H1 (cell line): ENCODE measurements around the gene PIGL. TPM values are rescaled to one million over a fixed set of nuclear protein-coding genes. Genes with fewer than 3 reads are reported as not detected.

Experiments used
- CTCF ChIA-PET: fragments of 300-600 bp; sonication (Branson Sonifier 250); formaldehyde crosslinking; loops from one replicate; lab custom pipeline; 2021; ENCODE audit not compliant: partially characterized antibody; lab: Charles Lee
- POLR2A ChIA-PET: fragments of 300-600 bp; sonication (Branson Sonifier 250); formaldehyde crosslinking; loops from one replicate; lab custom pipeline; 2021; ENCODE audit warnings: inconsistent platforms; ENCODE audit not compliant: partially characterized antibody; lab: Charles Lee
- DNase-seq, 2 experiments: peaks; one replicate each; pipeline versions ENCODE4 v3.0.0 to v3.0.0-alpha.2; 2010 to 2022; ENCODE audit warnings: low spot score in 2 of 2, low read depth in 1 of 2, mixed read lengths in 1 of 2
- FAIRE-seq: peaks from 2 replicates; lab custom pipeline; 2011; peaks lifted over from hg19 to GRCh38; lab: Jason Lieb, UNC
- H2AFZ ChIP-seq: 2 replicates; pipeline ENCODE4 v1.8.1; 2012; ENCODE audit warnings: low read length, inconsistent platforms
- H2AK5ac ChIP-seq: 2 replicates; pipeline ENCODE4 v1.6.1; 2013; ENCODE audit warnings: low read depth, low read length
- H2BK120ac ChIP-seq: replicated peaks from 2 replicates; pipeline ENCODE3; 2013; ENCODE audit warnings: low read depth, low read length, inconsistent platforms
- H2BK12ac ChIP-seq: 2 replicates; pipeline ENCODE4 v1.6.1; 2013; ENCODE audit warnings: low read depth, low read length
- H2BK15ac ChIP-seq: 2 replicates; pipeline ENCODE4 v1.6.1; 2013; ENCODE audit warnings: low read length
- H2BK20ac ChIP-seq: 2 replicates; pipeline ENCODE4 v1.6.1; 2013; ENCODE audit warnings: low read length
- H2BK5ac ChIP-seq: 2 replicates; pipeline ENCODE4 v1.6.1; 2013; ENCODE audit warnings: low read depth, low read length
- H3K14ac ChIP-seq: 2 replicates; pipeline ENCODE4 v1.6.1; 2013; ENCODE audit warnings: inconsistent platforms; ENCODE audit not compliant: insufficient read length
- H3K18ac ChIP-seq: 2 replicates; pipeline ENCODE4 v1.6.1; 2013; ENCODE audit warnings: low read length; ENCODE audit errors: extremely low read depth
- H3K23ac ChIP-seq: 2 replicates; pipeline ENCODE4 v1.6.1; 2013; ENCODE audit warnings: inconsistent platforms; ENCODE audit not compliant: insufficient read length
- H3K23me2 ChIP-seq: 2 replicates; pipeline ENCODE4 v1.6.1; 2013; ENCODE audit warnings: low read depth, low read length
- H3K27ac ChIP-seq: 2 replicates; pipeline ENCODE4 v1.6.1; 2011; ENCODE audit warnings: low read depth, low read length, inconsistent platforms
- H3K27me3 ChIP-seq, 4 experiments: replicated peaks in 1 of 4; 1 replicate in 1 of 4; 2 replicates in 3 of 4; pipeline versions ENCODE4 v1.6.1 to v1.8.1; 2011 to 2013; ENCODE audit warnings: low read length in 3 of 4, mild to moderate bottlenecking in 3 of 4, inconsistent platforms in 2 of 4, mixed read lengths in 2 of 4, moderate library complexity in 1 of 4; ENCODE audit not compliant: control insufficient read depth in 3 of 4, insufficient read depth in 3 of 4; ENCODE audit errors: extremely low read depth in 1 of 4
- H3K36me3 ChIP-seq, 4 experiments: 2 replicates each; pipeline versions ENCODE4 v1.6.1 to v1.8.1; 2011 to 2013; ENCODE audit warnings: mild to moderate bottlenecking in 4 of 4, low read length in 3 of 4, moderate library complexity in 2 of 4, control low read depth in 1 of 4, inconsistent platforms in 1 of 4; ENCODE audit not compliant: insufficient read depth in 4 of 4, control insufficient read depth in 2 of 4
- H3K4ac ChIP-seq: replicated peaks from 2 replicates; pipeline ENCODE3; 2013; ENCODE audit warnings: low read length, low read depth, mixed read lengths, inconsistent platforms; ENCODE audit not compliant: insufficient read length
- H3K4me1 ChIP-seq, 4 experiments: replicated peaks in 1 of 4; 1 replicate in 1 of 4; 2 replicates in 3 of 4; pipeline versions ENCODE4 v1.6.1 to v1.8.1; 2011 to 2013; ENCODE audit warnings: low read length in 3 of 4, inconsistent platforms in 2 of 4, mixed read lengths in 1 of 4; ENCODE audit not compliant: insufficient read depth in 4 of 4, control insufficient read depth in 3 of 4
- H3K4me2 ChIP-seq, 2 experiments: 2 replicates each; pipeline versions ENCODE4 v1.6.1 to v1.8.1; 2011 to 2013; ENCODE audit warnings: low read depth in 2 of 2, low read length in 2 of 2, control low read depth in 1 of 2, inconsistent platforms in 1 of 2, mild to moderate bottlenecking in 1 of 2; ENCODE audit not compliant: insufficient read depth in 1 of 2
- H3K4me3 ChIP-seq, 4 experiments: fragments of 200-600, 300-600 bp in 1 of 4; sonication (generic), shearing (Covaris generic), sonication (Bioruptor Twin) in 1 of 4; 2 replicates each; pipeline versions ENCODE4 v1.5.1 to v1.8.1; 2011 to 2016; ENCODE audit warnings: low read length in 4 of 4, low read depth in 3 of 4, control low read depth in 2 of 4, inconsistent platforms in 2 of 4, mild to moderate bottlenecking in 2 of 4, mixed read lengths in 1 of 4, moderate library complexity in 1 of 4; ENCODE audit not compliant: insufficient read depth in 2 of 4; ENCODE audit errors: extremely low read depth in 1 of 4
- H3K56ac ChIP-seq: replicated peaks from 2 replicates; pipeline ENCODE3; 2013; ENCODE audit warnings: low read depth, mild to moderate bottlenecking, mixed read lengths, low read length, inconsistent platforms; ENCODE audit not compliant: insufficient read length
- H3K79me1 ChIP-seq: 2 replicates; pipeline ENCODE4 v1.6.1; 2013; ENCODE audit warnings: low read depth, low read length, control low read depth
- H3K79me2 ChIP-seq, 2 experiments: 2 replicates each; pipeline versions ENCODE4 v1.6.1 to v1.8.1; 2012 to 2013; ENCODE audit warnings: low read length in 2 of 2, mild to moderate bottlenecking in 2 of 2, inconsistent platforms in 1 of 2; ENCODE audit not compliant: insufficient read depth in 2 of 2, control insufficient read depth in 1 of 2
- H3K9ac ChIP-seq, 4 experiments: replicated peaks in 1 of 4; 1 replicate in 1 of 4; 2 replicates in 3 of 4; pipeline versions ENCODE4 v1.6.1 to v1.8.1; 2011 to 2013; ENCODE audit warnings: low read depth in 3 of 4, low read length in 3 of 4, control low read depth in 2 of 4, mild to moderate bottlenecking in 2 of 4, moderate library complexity in 2 of 4, inconsistent platforms in 1 of 4; ENCODE audit errors: extremely low read depth in 1 of 4
- H3K9me3 ChIP-seq, 2 experiments: 2 replicates each; pipeline versions ENCODE4 v1.6.1 to v1.8.1; 2012 to 2013; ENCODE audit warnings: mild to moderate bottlenecking in 2 of 2, moderate library complexity in 2 of 2, control low read depth in 1 of 2, inconsistent platforms in 1 of 2, low read depth in 1 of 2, low read length in 1 of 2, mixed read lengths in 1 of 2; ENCODE audit not compliant: insufficient read depth in 2 of 2
- H4K20me1 ChIP-seq, 2 experiments: replicated peaks in 1 of 2; 2 replicates each; pipeline versions ENCODE3 to v1.8.1; 2011 to 2013; ENCODE audit warnings: inconsistent platforms in 2 of 2, low read length in 2 of 2, mild to moderate bottlenecking in 1 of 2; ENCODE audit not compliant: insufficient read depth in 2 of 2, control insufficient read depth in 1 of 2
- H4K5ac ChIP-seq: 2 replicates; pipeline ENCODE4 v1.6.1; 2013; ENCODE audit warnings: low read length, low read depth, mixed read lengths, inconsistent platforms; ENCODE audit not compliant: insufficient read length
- H4K8ac ChIP-seq: 2 replicates; pipeline ENCODE4 v1.8.0; 2013; ENCODE audit warnings: mild to moderate bottlenecking, moderate library complexity, low read length, inconsistent platforms; ENCODE audit not compliant: insufficient read depth; ENCODE audit errors: extremely low read depth
- H4K91ac ChIP-seq: replicated peaks from 2 replicates; pipeline ENCODE3; 2013; ENCODE audit warnings: low read length, mixed read lengths, inconsistent platforms; ENCODE audit not compliant: insufficient read length
- BACH1 ChIP-seq: IDR thresholded peaks from 2 replicates; pipeline ENCODE4 v1.6.1; 2012; ENCODE audit warnings: low read length, improper control_type of control experiment
- CTCF ChIP-seq, 3 experiments: IDR thresholded peaks; 1 replicate in 2 of 3; 2 replicates in 1 of 3; pipeline versions ENCODE4 v1.5.1 to v1.6.1; 2011; ENCODE audit warnings: low read length in 3 of 3, mild to moderate bottlenecking in 3 of 3, inconsistent platforms in 2 of 3, low read depth in 1 of 3, moderate library complexity in 1 of 3; ENCODE audit not compliant: insufficient read depth in 1 of 3; ENCODE audit errors: control extremely low read depth in 1 of 3
- GABPA ChIP-seq: IDR thresholded peaks from 2 replicates; pipeline ENCODE4 v1.6.1; 2011; ENCODE audit warnings: mild to moderate bottlenecking, low read length, moderate library complexity, borderline replicate concordance; ENCODE audit not compliant: insufficient read depth
- GTF2F1 ChIP-seq: IDR thresholded peaks from 2 replicates; pipeline ENCODE4 v1.6.1; 2012; ENCODE audit warnings: low read depth, low read length, improper control_type of control experiment, borderline replicate concordance
- HDAC2 ChIP-seq, 2 experiments: fragments of 300-600 bp in 1 of 2; sonication (generic) in 1 of 2; IDR thresholded peaks; 2 replicates each; pipeline ENCODE4 v1.6.1; 2011 to 2012; ENCODE audit warnings: low read depth in 2 of 2, low read length in 2 of 2, mild to moderate bottlenecking in 2 of 2, moderate library complexity in 2 of 2, borderline replicate concordance in 1 of 2, inconsistent platforms in 1 of 2
- KDM5A ChIP-seq: fragments of 200-600 bp; IDR thresholded peaks from 2 replicates; pipeline ENCODE4 v1.7.1; 2012; ENCODE audit warnings: mild to moderate bottlenecking, low read length, inconsistent platforms, mixed read lengths
- MAFK ChIP-seq: IDR thresholded peaks from 2 replicates; pipeline ENCODE4 v1.6.1; 2012; ENCODE audit warnings: low read depth, mild to moderate bottlenecking, improper control_type of control experiment, low read length
- NANOG ChIP-seq: IDR thresholded peaks from 2 replicates; pipeline ENCODE4 v1.6.1; 2011; ENCODE audit warnings: low read length, low read depth, mild to moderate bottlenecking, inconsistent platforms; ENCODE audit not compliant: insufficient read depth, poor library complexity, severe bottlenecking
- RAD21 ChIP-seq, 2 experiments: IDR thresholded peaks in 1 of 2; conservative IDR thresholded peaks in 1 of 2; 2 replicates each; pipeline ENCODE4 v1.6.1; 2011; ENCODE audit warnings: low read depth in 2 of 2, low read length in 2 of 2, improper control_type of control experiment in 1 of 2, inconsistent platforms in 1 of 2, mild to moderate bottlenecking in 1 of 2, moderate library complexity in 1 of 2
- SIN3A ChIP-seq, 2 experiments: IDR thresholded peaks in 1 of 2; conservative IDR thresholded peaks in 1 of 2; 2 replicates each; pipeline ENCODE4 v1.6.1; 2011 to 2012; ENCODE audit warnings: low read length in 2 of 2, improper control_type of control experiment in 1 of 2, low read depth in 1 of 2, mild to moderate bottlenecking in 1 of 2
- WGBS, 2 experiments: shearing (Covaris generic) in 1 of 2; methylation state at CpG; one replicate each; pipeline versions ENCODE4 v1.1.6 to v1.1.7; 2013 to 2015; ENCODE audit warnings: low lambda C conversion rate in 2 of 2, mixed read lengths in 2 of 2, inconsistent platforms in 1 of 2, low coverage in 1 of 2, missing lambda C conversion rate in 1 of 2; ENCODE audit not compliant: insufficient replicate concordance in 2 of 2, insufficient coverage in 1 of 2, insufficient read length in 1 of 2; ENCODE audit errors: extremely low coverage in 1 of 2, missing lambda C conversion rate in 1 of 2; 5-methylcytosine and 5-hydroxymethylcytosine counted together
- polyA plus RNA-seq, 7 experiments: library from polyadenylated mRNA; depleted of rRNA in 3 of 7; stranded (reverse) in 5 of 7; unstranded in 2 of 7; fragments of >200 nt in 5 of 7; fragments of 200-250 nt in 2 of 7; gene quantifications; 1 replicate in 5 of 7; 2 replicates in 1 of 7; 4 replicates in 1 of 7; pipeline versions ENCODE4 v1.2.1 to v1.2.3, GENCODE V29; 2011 to 2013; ENCODE audit warnings: missing spikeins in 2 of 7, mixed read lengths in 2 of 7
- total RNA-seq: library from RNA; stranded (reverse); fragmentation: NEBNext Ultra II Directional; extraction: Animal tissue kit (Norgen Biotek cat#: 25700); gene quantifications from 2 replicates; pipeline ENCODE4 v1.2.1, GENCODE V29; 2021

Gene PIGL
- total and polyA plus RNA-seq, 2 of the 8 experiments (the other 6 are each of a cell fraction or from before 2014, with no cell fraction given), result 28.4 to 30.8 TPM

GRCh38 chr17:16247586-16247984 is 30.6 kb downstream of the PIGL start:
- no peak overlapping the region for H2BK120ac ChIP-seq
- H2AK5ac ChIP-seq, result no peak overlapping the region
- H4K91ac ChIP-seq, result no peak overlapping the region
- H3K9ac ChIP-seq, result no peak overlapping the region
- ChIA-PET POLR2A (interaction anchor here (0.6 to 1.3 kb wide), 2 partner anchors 32 to 1821 kb away, joined by 3 to 4 read pairs; partner anchors contain the start of gene NCOR1), CTCF (no interaction called here)
- peaks cover 3 to 6% (median 3%) of the 10 kb centered on the region in 4 experiments; a peak in 4 of 7 replicates for H3K4me1 ChIP-seq
- H3K4me2 ChIP-seq, result no peak overlapping the region
- no peaks in the 10 kb centered on the region for H3K36me3 ChIP-seq
- no peak overlapping the region for H4K5ac ChIP-seq
- no peak overlapping the region for H3K4ac ChIP-seq
- no peak overlapping the region for H3K18ac ChIP-seq
- no peak overlapping the region for H4K8ac ChIP-seq
- H3K27me3 ChIP-seq, result no peaks in the 10 kb centered on the region
- WGBS, 2 experiments, result 84% methylated on average over 7 of the region's 7 CpGs; no CpG with 5 or more reads in 1 of the 2 experiments
- no peak overlapping the region for H2BK20ac ChIP-seq
- H2BK5ac ChIP-seq, result no peak overlapping the region
- no peak overlapping the region for H3K4me3 ChIP-seq
- H2BK15ac ChIP-seq, result no peak overlapping the region
- DNase-seq (no peak), FAIRE-seq (no peak)
- no peaks in the 10 kb centered on the region for H3K23me2 ChIP-seq
- H3K14ac ChIP-seq, result no peak overlapping the region
- H3K79me1 ChIP-seq, result peaks cover 2% of the 10 kb centered on the region; the same call in 1 of the 2 replicates
- no peak overlapping the region for H2AFZ ChIP-seq
- no peak overlapping the region for H2BK12ac ChIP-seq
- H3K23ac ChIP-seq, result no peak overlapping the region
- no peaks in the 10 kb centered on the region for H3K79me2 ChIP-seq
- H3K27ac ChIP-seq, result no peak overlapping the region
- no peaks in the 10 kb centered on the region for H3K9me3 ChIP-seq
- no peak overlapping the region for H3K56ac ChIP-seq
- H4K20me1 ChIP-seq, result no peaks in the 10 kb centered on the region
- no peak for TF ChIP-seq BACH1
- TF ChIP-seq CTCF (IDR thresholded peaks at IDR 0.05; ENCODE audit: control extremely low read depth in 1 of 3, insufficient read depth in 1 of 3, low read depth in 1 of 3, low read length in 3 of 3), result no peak
- TF ChIP-seq MAFK, result no peak
- TF ChIP-seq HDAC2 (IDR thresholded peaks at IDR 0.05; ENCODE audit: borderline replicate concordance in 1 of 2, low read depth in 2 of 2, low read length in 2 of 2), result no peak
- no peak for TF ChIP-seq NANOG
- no peak for TF ChIP-seq GTF2F1
- TF ChIP-seq RAD21 (IDR thresholded peaks at IDR 0.05 in 1 of 2, conservative IDR thresholded peaks at IDR 0.05 in 1 of 2; ENCODE audit: low read depth in 2 of 2, low read length in 2 of 2), result no peak
- TF ChIP-seq SIN3A (conservative IDR thresholded peaks at IDR 0.05 in 1 of 2, IDR thresholded peaks at IDR 0.05 in 1 of 2; ENCODE audit: low read depth in 1 of 2, low read length in 2 of 2), result no peak
- TF ChIP-seq KDM5A, result no peak
- no peak for TF ChIP-seq GABPA
